T-helper 2 cell (primary cell): ENCODE measurements around the gene AKR1B1.
A peak's percentile ranks its signal among the peaks of the same experiment; 100 is the strongest.
"Not testable (repeated sequence)": the region's sequence is repeated elsewhere in the genome, so short reads cannot be mapped to it uniquely, and the experiment has no call there.

Experiments
- DNase-seq, 5 experiments: peaks; one replicate each; pipeline versions ENCODE4 v3.0.0 to v3.0.0-alpha.2; 2012 to 2022
- total RNA-seq, 2 donors: gene quantifications; one replicate each; lab custom pipeline; 2026; lab: John Stamatoyannopoulos, UW

AKR1B1 gene
- 24.0 to 28.8 reads per million in 2 donors for total RNA-seq

DNA sequence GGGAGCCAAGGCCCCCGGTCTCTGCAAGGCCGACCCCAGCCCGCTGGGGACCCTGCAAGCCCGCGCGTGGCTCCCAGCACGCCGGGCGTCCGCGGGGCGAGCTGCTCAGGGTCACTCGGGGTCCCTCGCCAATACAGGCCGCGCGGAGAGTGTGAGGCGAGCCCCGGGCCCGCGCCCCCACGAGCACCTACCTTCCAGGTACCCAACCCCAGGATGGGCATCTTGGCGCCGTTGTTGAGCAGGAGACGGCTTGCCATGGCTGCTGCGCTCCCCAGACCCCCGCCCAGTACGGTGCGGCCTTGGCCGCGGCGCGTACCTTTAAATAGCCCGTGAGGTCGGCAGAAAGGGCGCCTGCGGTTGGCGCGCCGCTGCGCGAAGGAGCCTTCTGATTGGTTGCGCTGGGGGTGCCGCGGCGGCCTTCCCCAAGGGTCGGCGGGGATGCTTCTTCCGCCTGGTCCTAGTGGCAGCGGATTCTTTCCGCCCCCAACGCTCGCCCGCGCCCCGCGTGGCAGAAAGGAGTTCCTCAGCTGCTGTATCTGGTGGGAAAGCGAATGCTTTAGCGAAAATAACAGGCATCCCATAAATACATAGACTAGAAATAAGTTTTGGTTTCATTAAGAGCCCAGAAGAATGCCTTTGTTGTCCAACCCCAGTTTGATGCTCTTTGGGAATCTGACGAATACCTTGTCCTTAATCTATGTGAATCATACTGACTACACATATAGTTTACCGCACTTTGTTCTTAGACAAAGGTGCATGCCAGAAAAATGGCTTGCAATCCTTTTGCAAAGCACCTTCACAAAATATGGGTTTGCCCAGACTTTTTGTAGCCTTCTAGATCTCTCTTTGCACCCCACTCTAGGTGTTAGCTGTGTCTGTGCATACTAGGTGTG lies at the start of gene AKR1B1:
TSS of gene AKR1B1 (minus strand) at position 295 of the 893 bp plus-strand sequence. CDS start at position 257, 38 bp downstream.
- peak; percentile 57 to 95 (median 80) for DNase-seq

DNA sequence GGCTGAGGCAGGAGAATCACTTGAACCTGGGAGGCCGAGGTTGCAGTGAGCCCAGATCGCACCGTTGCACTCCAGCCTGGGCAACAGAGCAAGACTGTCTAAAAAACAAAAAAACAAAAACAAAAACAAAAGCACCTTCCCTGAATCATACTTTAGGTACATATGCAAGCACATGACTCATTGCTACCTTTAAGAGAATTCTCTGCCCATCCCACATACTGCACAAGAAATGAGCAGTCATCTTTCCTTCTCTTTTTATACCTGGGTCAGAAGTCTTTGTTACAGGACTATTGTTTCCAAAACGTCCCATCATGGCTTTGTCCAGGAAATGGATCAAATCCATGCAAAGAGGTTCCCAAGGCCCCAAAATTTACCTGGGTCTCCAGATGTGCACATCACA lies 47.0 kb upstream of the AKR1B1 start:
- no peak for DNase-seq

DNA sequence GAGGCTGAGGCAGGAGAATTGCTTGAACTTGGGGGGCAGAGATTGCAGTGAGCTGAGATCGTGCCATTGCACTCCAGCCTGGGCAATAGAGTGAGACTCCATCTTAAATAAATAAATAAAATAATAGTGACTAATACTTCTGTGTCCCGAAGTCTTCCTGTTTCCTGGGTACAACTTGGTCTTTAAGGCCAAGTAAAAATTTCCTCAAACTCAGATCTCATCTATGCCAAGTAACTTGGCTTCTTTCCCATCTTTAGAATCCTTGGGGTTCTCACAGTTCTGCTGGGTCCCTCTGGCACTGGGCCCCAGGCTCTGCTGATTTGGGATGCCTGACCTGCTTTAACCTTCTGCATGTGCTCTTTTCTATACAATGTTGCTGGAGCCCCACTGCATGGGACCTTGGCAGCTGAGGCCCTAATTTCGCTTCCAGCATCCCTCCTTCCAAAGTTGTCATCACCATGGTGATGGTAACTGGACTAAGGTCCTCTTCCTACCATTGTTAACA lies 45.8 kb upstream of the AKR1B1 start:
- no peak for DNase-seq

DNA sequence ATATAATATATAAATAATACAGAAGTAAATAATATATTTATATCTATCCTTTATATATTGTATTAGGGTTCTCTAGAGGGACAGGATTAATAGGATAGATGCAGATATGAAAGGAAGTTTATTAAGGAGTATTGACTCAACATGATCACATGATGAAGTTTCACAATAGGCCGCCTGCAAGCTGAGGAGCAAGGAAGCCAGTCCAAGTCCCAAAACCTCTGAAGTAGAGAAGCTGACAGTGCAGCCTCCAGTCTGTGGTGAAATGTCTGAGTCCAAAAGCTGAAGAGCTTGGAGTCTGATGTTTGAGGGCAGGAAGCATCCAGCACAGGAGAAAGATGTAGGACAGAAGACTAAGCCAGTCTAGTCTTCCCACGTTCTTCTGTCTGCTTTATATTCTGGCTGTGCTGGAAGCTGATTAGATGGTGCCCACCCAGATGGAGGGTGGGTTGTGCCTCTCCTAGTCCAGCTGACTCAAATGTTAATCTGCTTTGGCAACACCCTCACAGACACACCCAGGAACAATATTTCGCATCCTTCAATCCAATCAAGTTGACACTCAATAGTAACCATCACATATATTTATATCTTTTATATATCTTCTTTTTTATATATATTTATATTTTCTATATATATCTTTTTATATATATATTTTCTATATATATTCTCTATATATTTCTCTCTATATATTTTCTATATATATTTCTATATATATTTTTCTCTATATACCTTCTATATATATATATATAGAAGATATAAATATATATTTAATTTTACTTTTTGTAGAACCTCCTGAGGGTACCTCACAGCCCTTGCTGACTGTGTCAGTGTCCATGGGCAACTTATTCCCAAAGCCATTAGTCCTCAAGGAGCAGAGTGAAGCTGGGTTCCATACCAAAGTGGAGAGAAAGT lies 43.8 kb upstream of the AKR1B1 start:
- DNase-seq = no peak

DNA sequence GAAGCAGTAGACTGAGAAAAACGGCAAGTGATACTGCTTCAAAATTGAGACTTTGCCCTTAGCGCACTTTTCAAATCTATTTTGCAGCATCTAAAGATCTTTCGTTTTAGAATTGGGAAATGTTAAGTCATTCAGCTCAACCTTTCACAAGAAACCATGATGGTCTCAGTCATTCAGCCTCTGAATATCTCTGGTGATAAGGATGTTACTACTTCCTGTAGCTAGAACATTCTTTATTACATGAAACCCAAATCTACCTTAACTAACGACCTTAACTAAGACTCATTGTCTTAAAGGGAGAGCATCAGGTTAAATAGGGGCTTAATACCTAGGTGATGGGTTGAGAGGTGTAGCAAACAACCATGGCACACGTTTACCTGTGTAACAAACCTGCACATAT lies 42.1 kb upstream of the AKR1B1 start:
- no peak for DNase-seq

DNA sequence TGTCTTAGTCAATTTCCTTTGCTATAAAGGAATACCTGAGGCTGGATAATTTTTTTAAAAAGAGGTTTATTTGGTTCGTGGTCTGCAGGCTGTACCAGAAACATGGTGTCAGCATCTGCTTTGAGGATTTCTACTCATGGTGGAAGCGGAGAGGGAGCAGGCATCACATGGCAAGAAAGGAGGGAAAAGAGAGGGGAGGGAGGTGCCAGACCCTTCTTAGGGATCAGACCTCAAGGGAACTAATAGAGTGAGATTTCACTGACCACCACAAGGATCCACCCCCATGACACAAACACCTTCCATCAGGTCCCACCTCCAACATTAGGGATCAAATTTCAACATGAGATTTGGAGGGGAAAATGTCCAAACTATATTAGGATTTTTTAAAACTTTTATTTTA lies 41.5 kb upstream of the AKR1B1 start:
- no peak for DNase-seq

DNA sequence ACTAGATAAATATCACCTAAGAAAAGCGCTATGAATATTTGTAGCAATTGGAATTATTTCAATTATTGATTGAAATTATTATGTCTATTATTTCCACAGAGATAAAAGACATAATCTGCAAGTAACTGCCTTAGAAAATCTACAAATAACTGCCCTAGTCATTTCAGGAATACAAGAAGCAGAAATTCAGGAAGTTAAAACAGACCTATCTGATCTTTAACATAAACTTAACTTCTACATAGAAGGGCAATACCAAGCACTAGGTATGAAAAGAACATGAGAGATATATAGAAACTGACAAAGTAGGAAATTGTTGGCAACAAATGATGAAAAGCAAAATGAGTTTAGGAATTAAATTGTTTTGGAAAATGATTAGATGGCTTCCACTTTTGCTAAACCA lies 36.6 kb upstream of the AKR1B1 start:
- DNase-seq = peak in 1 of 5 experiments; percentile 3

DNA sequence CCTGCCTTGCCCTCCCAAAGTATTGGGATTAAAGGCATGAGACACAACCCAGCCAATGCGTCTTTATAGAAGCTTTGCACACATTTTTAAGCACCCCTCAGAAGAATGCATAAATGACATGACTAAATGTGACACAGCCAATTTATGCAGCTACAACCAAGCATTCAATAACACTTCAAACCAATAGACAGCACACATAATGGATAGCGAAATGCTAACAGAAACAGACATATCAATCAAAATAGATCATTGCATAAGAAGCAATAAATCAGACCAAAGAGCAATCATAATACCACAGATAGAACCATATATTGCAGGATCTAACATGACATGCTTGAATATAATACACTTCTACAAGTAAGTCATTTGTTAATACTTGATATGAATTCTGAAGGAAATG lies 34.2 kb upstream of the AKR1B1 start:
- DNase-seq = no peak

DNA sequence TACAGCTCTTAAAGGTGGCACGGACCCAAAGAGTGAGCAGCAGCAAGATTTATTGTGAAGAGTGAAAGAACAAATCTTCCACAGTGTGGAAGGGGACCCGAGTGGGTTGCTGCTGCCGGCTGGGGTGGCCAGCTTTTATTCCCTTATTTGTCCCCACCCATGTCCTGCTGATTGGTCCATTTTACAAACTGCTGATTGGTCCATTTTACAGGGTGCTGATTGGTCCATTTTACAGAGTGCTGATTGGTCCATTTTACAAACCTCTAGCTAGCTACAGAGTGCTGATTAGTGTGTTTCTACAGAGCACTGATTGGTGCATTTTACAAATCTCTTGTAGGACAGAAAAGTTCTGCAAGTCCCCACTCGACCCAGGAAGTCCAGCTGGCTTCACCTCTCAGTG lies 28.8 kb upstream of the AKR1B1 start:
- not testable (repeated sequence) for DNase-seq

DNA sequence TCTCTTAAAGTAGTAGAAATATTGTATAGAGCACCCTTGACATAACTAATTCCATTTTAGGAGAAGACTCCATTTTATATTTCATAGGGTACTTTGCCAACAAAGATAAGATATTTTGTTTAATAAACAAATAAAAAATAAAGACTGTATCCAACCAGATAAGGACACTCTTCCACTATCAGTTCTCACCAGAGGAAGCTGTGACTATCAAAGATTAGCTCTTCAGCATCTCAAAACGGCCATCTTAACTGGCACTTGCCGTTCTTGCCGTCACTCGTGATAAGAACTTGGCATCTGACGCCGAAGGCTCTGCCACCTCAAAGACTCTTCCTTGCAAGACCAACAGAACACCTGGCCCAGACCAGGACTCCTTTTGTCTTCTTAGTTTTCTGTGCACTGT lies 26.3 kb upstream of the AKR1B1 start:
- DNase-seq = no peak

DNA sequence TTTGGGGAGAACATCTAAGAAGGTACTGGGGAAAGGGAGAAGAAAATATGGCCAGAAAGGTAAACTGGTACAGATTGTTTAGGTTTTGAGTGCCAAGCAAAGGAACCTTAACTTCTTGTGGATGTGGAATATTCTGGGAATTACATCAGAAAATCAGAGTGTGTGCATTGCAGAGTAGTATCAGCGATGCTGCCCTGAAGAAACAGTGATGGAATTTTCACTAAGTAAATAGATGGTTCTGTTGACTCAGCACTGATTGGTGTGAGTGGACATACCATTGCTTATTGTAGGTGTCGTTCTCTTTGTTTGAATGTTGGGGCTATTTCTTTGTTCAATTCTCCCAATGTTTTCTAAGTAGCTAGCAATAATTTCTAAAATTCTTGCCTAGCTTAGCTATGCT lies 24.4 kb upstream of the AKR1B1 start:
- DNase-seq = no peak

DNA sequence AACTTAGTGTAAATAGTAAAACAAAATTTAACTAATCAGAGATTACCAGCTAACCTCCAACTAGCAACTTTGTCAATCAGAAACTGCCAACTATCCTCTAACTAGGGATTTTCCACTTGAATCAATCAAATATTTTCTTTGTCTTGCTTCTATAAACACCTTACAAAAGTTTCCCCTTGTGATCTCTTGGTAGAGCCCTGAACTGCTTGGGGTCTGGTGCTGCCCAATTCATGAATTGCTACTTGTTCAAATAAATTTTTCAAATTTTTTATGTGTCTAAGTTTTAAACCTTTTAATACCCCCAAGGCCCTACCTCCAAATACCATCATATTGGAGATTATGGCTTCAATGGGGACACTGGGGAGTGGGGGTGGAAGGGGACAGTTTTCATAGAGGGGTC lies 24.0 kb upstream of the AKR1B1 start:
- DNase-seq = no peak

DNA sequence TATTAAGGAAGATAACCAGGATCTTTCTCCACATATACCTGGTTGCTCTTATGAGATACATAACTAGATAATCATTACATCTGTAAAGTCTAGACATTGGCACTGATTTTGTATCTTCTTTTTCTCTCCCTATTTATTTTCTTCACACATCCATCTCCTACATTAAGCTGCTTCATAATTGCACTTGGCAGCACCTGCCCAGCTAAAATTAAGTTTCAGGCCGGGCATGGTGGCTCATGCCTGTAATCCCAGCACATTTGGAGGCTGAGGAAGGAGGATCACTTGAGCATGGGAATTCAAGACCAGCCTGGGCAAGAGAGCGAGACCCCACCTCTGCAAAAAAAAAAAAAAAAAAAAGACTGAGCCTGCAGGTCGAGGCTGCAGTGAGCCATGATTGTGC lies 22.3 kb upstream of the AKR1B1 start:
- no peak for DNase-seq

DNA sequence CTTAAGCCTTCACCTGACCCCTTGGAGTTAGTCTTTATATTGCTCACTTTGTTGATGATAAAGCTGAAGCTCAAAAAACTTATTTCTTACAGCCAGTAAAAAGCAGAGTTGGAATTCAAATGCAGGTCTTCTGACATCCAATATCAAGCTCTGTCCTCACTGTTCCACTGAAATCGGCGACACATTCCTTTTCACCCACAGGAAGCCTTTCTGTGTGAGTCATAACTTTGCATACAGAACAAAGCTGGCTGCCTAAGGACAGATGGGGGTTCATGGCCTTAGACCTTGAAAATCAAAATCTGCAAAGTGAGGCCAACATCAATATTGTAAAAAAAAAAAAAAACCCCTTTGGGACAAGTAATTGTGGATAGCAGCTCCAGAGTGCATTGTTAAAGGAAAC lies 21.8 kb upstream of the AKR1B1 start:
- DNase-seq = no peak

DNA sequence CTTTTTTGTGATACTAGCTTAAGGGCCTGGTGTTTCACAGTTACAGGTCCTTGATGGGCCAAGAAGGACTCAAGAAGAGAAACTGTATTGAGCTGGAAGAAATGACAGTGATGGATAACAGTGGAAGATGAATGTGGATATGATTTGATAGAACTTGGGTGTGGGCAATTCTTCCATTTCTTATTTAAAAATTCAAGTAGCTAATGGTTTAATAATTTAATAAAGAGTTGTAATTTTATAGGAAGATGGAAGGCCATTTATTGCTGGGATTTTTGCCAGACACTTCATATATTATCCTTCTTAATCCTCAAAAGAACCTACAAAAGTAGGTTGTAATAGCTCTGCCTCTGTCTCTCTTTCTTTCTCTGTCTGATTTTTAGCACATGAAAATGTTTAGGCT lies 21.3 kb upstream of the AKR1B1 start:
- DNase-seq = no peak

DNA sequence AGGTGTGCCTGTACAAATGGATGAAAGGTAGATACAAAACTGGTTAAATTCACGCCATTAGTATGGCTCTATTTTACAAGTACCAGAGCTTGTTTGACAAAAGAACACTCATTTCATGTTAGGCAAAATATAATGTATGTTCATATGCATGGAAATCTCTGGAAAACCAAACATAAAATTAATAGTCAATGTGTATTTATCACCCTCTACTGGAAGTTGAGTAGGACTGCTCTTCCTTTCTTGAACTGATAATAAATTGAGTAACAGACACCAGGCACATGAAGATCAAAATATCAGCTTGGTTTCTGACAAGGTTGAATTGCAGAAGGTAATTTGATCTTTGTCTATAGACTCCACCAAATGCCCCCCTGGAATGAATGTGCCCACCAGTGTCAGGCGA lies 19.8 kb upstream of the AKR1B1 start:
- DNase-seq = no peak

DNA sequence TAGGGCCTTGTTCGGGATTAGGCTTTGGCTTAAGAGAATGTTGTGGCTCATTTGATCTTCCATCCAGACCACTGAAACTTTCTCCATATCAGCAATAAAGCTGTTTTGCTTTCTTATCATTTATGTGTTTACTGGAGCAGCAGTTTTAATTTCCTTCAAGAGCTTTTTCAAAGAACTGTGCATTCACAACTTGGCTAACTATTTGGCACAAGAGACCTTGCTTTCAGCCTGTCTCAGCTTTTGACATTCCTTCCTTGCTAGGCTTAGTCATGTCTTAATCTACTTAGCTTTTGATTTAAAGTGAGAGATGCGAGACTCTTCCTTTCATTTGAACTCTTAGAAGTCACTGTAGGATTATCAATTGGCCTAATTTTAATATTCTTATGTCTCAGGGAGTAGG lies 19.1 kb upstream of the AKR1B1 start:
- DNase-seq = no peak

DNA sequence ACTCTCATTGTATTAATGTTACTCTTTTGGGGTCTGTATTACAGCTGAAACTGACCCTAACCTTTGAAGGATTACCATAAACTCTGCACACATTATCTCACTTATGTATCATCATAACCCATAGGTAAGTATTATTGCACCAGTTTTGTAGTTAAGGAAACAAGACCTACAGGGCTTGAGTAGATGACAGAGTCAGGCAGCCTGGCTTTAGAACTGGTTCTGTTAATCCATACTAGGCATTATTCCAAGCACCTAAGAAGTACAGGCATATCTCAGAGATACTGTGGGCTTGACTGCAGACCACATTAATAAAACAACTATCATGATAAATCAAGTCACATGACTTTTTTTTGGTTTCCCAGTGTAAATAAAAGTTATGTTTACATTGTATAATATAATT lies 17.1 kb upstream of the AKR1B1 start:
- no peak for DNase-seq

DNA sequence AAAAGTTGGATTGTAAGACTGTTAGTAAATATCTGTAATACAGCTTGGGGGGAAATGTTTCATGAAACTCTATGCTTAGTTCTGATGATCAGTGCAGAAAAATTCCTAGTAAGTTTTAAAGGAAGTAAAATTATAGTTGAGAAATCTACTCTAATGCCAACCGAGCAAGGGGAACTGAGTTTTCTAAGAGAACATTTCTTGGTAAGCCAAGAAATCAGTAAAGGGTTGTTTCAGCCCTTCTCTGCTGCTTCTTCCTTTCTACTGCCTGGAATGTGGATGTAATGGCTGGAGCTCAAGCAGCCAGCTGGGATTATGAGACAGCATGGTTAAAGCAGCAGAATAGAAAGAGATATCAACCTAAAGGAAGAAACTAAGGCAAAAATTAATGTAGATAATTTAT lies 15.9 kb upstream of the AKR1B1 start:
- DNase-seq = no peak

DNA sequence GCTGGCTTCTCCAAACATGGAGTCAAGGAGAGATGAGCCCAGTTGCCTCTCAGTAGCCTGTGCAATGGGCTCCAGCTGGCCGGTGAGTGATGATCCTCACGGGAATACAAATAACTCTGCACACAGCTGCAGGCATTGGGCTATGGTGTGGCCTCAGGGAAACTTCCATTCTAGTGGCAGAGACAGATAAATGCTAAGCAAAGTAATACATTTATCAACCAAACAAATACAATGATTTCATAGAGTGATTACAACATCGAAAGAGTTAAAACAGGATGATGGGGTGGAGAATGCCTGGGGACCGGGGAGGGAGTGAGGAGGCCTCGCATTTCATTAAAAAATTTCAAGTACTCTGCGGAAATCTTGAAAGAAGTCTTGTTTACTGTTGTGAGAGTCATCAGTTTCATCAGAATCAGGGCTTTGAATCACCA lies 15.0 kb upstream of the AKR1B1 start:
- no peak for DNase-seq

DNA sequence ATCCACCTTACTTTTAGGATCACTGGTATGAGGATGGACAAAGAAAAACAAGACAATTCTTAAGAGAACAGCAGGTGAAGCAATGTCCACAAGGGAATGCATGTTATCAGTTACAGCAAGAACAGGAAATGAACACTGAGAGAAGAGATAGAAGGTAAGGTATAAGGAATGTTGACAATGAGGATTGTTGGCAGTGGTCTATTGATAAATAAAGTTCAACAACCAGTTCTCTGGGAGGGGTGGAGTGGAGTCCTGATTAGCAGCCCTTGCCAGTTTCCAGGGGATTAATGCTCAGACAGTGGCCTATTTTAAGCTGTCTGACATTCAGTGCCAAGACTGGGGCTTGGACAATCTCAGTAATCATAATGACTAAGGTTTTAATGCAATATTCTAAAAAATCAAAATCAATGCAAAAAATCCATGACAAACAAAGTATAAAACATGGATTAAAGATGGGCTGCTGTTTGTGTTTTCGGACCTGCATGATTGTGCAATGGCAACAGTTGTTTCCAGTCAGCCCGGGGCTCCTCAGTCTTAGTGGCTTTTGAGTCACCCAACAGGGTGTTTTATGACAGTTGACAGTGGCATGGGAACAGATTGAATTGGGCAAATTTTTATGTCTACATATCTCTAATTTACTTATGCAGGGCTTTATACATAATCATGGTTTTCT lies 13.8 kb upstream of the AKR1B1 start:
- DNase-seq = no peak

DNA sequence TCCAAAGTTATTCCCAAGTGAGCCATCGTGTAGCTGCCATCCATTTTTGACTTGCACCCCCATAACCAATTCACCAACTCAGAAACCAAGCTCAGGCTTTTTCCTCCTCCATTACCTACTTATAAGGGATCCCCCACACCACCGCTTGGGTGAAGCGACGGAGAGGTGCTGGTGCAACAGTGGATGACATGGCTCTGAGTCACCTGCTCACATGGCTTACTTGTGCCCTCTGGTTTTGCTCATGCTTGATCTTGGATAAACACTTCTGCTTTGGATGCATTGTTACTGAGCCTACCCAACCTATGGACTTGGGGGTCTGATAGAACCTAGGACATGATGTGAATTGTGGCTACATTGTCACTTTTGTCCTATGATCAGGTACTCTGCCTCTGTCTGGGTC lies 12.0 kb upstream of the AKR1B1 start:
- no peak for DNase-seq

DNA sequence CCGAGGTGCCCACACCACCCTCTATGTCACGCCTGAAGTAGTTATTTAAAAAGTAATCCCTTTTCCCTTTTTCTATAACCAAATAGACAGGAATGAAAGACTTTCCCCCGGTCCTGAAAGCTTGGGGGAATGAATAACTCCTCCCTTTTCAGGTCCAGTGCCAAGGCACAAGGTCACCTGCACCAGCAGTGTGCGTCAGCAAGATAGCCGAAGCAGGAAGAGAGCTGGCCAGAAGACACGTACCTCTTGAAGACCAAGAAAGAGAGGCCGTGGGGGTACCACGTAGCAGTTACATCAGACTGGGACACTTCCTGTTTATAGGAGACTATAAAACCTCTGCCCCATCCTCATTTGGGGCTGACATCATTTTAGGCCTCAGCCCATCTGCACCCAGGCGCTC lies 10.7 kb upstream of the AKR1B1 start:
- DNase-seq = no peak
